A204.1 (cell line): ENCODE results near the gene TMED7.
"Not testable (repeated sequence)": the region's sequence is repeated elsewhere in the genome, so short reads cannot be mapped to it uniquely, and the experiment has no call there.

Source experiments
- FAIRE-seq: peaks from 2 replicates; lab custom pipeline; 2012; peaks lifted over from hg19 to GRCh38; lab: Jason Lieb, UNC

TMED7 gene

GRCh38 chr5:115625579-115626444, at the start of gene TMED7:
TMED7 (minus strand) TSS chr5:115626036; CDS start chr5:115625792, 244 bp downstream.
- peak; percentile 97 for FAIRE-seq

GRCh38 chr5:115674782-115675181, 48.9 kb upstream of the TMED7 start:
- not testable (repeated sequence) for FAIRE-seq

- FAIRE-seq, result no peak
Observed at GRCh38 chr5:115673596-115673995, 47.8 kb upstream of the TMED7 start.

- no peak for FAIRE-seq
Observed at GRCh38 chr5:115671939-115672338, 46.1 kb upstream of the TMED7 start.

- FAIRE-seq, result no peak
Observed at GRCh38 chr5:115666023-115666422, 40.2 kb upstream of the TMED7 start.

- FAIRE-seq, result no peak
Observed at GRCh38 chr5:115661563-115661962, 35.7 kb upstream of the TMED7 start.

GRCh38 chr5:115661101-115661500, 35.3 kb upstream of the TMED7 start:
- no peak for FAIRE-seq

- no peak for FAIRE-seq
Observed at GRCh38 chr5:115657881-115658233, 32.0 kb upstream of the TMED7 start.

GRCh38 chr5:115657125-115657880, 31.5 kb upstream of the TMED7 start:
- no peak for FAIRE-seq

GRCh38 chr5:115656404-115656803, 30.6 kb upstream of the TMED7 start:
- FAIRE-seq, result no peak

- FAIRE-seq, result no peak
Observed at GRCh38 chr5:115655994-115656393, 30.2 kb upstream of the TMED7 start.

GRCh38 chr5:115649541-115649940, 23.7 kb upstream of the TMED7 start:
- FAIRE-seq, result no peak

- no peak for FAIRE-seq
Observed at GRCh38 chr5:115648056-115648455, 22.2 kb upstream of the TMED7 start.

GRCh38 chr5:115645386-115645785, 19.6 kb upstream of the TMED7 start:
- FAIRE-seq, result not testable (repeated sequence)

- FAIRE-seq, result no peak
Observed at GRCh38 chr5:115644046-115644445, 18.2 kb upstream of the TMED7 start.

- no peak for FAIRE-seq
Observed at GRCh38 chr5:115641948-115642347, 16.1 kb upstream of the TMED7 start.

GRCh38 chr5:115640274-115640673, 14.4 kb upstream of the TMED7 start:
- no peak for FAIRE-seq

- FAIRE-seq, result no peak
Observed at GRCh38 chr5:115639377-115639776, 13.5 kb upstream of the TMED7 start.

- FAIRE-seq, result no peak
Observed at GRCh38 chr5:115637507-115637906, 11.7 kb upstream of the TMED7 start.

GRCh38 chr5:115636008-115636407, 10.2 kb upstream of the TMED7 start:
- FAIRE-seq, result no peak

GRCh38 chr5:115634343-115635132, 8.7 kb upstream of the TMED7 start:
- peak; percentile 100 for FAIRE-seq

GRCh38 chr5:115629903-115630302, 4.1 kb upstream of the TMED7 start:
- FAIRE-seq, result no peak
